ENCODE measurements around the gene UMAD1.

UMAD1 gene

GRCh38 chr7:7720750-7721621 is 80.4 kb downstream of the UMAD1 start:
- no peak for DNase-seq (ENCODE audit: low read depth, low spot score)

- DNase-seq (ENCODE audit: low read depth, low spot score), result no peak
Measured at GRCh38 chr7:7731732-7732131, 91.2 kb downstream of the UMAD1 start.

DNA sequence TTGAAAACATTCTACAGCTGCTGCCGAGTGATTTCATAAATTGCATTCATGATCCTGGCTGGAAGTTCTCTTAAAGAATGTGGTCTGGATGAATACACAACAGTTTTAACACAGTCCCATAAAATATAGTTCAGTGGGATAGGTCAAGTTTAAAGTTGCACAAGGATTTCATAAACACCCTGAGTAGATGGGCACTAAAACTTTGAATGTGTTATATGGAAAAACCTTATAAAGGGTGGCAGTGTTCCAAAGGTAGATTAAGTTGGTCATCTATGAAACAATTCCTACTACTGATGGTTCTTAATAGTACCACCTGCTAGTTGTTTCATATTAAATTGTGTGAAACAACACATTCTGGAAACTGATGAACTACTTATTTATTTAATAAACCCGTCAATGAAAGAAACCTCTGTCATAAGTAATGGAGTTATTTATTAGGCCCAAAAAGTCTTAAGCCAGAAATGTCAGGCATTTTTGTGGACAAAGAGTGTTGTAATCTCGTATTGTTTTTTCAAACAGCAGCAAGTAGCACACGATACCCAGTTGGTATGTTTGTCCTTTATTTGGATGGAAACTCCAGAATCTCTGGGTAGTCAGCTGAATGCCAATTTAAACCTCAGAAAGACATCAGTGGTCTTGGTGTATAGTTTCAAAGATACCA is 92.2 kb downstream of the UMAD1 start:
- DNase-seq (ENCODE audit: low read depth, low spot score), result no peak

GRCh38 chr7:7736671-7737070 is 96.1 kb downstream of the UMAD1 start:
- DNase-seq (ENCODE audit: low read depth, low spot score), result no peak

DNA sequence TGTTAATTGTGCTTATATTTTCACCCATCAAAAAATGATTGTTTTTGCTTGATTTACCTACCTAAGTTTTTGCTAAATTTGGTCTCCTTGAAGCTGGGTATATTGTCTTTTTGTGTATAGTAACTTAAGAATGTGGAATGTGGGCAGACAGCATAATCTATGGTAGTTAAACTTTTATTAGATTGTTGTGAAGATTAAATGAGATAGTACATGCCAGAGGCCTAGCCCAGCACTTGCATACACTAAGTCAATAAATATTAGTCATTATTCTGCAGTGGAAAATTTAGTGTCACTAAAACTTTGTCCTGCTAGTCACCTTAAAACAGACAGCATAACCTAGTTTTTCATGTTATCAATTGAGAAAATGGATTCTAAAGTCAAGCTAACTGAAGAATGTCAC is 97.1 kb downstream of the UMAD1 start:
- no peak for DNase-seq (ENCODE audit: low read depth, low spot score)

GRCh38 chr7:7738177-7738576 is 97.6 kb downstream of the UMAD1 start:
- no peak for DNase-seq (ENCODE audit: low read depth, low spot score)

DNA sequence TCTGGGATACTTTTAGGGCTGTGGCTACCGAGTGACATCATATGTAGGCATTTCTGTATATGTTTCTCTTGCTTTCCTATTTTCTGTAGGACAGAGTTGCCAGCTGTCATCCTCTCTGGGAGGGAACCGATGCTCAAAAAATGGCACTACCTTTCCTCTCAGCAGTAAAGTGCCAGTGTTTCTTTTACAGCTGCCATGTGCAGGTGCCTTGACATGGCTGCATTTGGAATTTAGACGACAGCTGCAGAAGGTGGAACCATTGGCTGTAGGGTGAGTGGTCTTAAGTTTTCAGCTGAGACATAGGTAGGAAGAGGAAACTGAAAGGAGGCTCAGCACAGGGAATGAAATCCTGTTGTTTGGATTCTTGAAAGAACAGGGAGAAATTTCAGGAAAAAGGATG is 98.1 kb downstream of the UMAD1 start:
- no peak for DNase-seq (ENCODE audit: low read depth, low spot score)

DNA sequence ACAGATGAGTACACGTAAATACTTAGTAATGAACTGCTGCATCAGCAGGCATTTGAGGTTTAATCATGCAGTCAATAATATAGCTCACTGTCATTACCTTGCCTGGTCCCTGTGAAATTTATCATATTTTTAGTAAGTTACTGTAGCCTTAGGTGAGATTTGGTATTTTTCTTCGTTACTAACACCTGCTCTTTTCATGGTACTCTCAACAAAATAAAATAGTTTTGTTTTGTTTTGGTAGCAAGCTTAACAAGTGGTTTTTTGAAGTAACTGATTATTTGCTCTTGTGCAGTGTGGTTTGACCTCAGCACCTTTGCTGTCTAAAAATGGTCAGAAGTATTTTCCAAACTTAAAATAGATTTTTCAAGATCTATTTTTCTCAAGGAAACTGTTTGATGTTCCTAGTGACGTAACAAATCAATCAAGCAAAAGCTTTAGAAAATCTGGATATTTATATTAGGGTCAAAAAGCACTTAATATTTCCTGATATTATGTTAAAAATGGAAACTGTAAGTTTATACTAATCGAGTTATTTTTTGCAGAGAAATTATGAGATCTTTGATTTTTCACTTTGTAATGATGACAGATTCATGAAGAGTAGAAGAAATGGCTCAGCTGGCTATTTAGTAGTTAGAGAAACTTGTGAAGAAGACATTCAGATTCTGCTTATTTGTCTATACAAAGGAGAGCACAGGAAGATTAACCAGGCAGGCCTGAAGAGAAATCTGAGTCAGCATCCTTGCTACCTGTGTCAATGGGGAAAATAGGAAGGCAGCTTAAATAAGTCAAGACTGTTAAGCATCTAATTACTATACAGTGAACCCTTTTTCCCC is 98.9 kb downstream of the UMAD1 start:
- DNase-seq (ENCODE audit: low read depth, low spot score), result no peak

GRCh38 chr7:7740037-7740355 is 99.4 kb downstream of the UMAD1 start:
- DNase-seq (ENCODE audit: low read depth, low spot score), result no peak

DNA sequence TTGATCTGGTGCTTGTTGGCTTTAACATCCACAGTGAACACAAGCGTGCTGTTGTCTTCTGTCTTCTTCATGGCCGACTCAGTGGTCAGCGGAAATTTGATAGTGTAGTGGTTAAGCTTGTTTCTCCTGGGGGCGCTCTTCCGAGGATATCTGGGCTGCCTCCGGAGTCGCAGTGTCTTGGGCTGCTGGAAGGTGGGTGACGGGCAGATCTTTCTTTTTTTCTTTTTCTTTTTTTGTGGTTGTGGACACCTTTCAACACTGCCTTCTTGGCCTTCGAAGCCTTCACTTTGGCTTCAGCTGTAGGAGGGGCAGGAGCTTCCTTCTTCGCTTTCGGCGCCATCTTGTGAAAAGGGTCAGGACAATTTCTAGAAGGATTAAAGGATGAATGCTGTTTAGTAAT is 101.7 kb downstream of the UMAD1 start:
- no peak for DNase-seq (ENCODE audit: low read depth, low spot score)

DNA sequence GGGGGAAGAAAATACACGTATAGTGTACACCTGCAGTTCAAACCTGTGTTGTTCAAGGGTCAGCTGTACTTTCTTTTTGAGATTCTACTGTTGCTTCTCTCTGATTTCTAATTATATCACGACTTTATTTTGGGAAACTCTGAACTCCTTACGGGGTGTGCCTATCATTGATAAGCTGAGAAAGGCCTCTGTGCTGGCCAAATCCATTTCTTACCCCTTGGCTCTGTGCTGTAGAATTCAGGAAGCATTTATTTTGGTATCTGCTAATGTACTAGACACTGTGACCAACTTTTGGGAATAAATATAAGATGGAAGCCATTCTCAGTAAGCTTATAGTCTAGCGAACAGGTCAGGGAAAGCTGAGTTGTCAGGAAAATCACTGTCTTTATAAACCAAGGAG is 104.7 kb downstream of the UMAD1 start:
- DNase-seq (ENCODE audit: low read depth, low spot score), result no peak

GRCh38 chr7:7745966-7746365 is 105.4 kb downstream of the UMAD1 start:
- no peak for DNase-seq (ENCODE audit: low read depth, low spot score)

- no peak for DNase-seq (ENCODE audit: low read depth, low spot score)
Measured at GRCh38 chr7:7746458-7746857, 105.9 kb downstream of the UMAD1 start.

DNA sequence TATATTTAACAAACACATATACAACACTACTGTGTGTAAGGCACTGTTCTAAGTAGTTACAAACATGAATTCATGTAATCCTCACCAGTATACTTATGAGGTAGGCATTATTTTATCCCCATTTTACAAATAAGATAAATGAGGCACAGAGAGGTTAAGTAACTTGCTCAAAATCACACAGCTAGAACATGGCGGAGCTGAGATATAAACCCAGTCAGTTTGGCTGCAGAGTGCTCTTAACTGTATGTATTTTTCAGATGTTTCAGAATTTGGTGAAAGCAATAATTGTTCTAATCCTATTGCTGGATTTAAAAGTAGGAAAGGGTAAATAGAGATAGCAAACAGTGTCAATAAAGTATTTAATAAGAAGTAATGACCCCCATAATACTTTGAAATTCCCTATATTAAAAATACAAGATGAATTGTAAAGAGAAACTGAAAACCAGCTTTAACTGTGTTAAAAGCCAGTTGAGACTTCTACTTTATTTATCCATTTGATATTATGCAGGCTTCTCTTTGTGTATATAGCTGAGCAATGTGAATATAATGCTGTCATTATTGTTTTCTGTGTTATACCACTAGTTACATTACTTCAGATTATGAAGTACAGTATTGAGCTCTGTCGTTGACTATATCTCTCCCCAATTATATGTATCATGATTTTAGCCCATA is 110.2 kb downstream of the UMAD1 start:
- DNase-seq (ENCODE audit: low read depth, low spot score), result no peak

GRCh38 chr7:7751243-7752092 is 110.9 kb downstream of the UMAD1 start:
- DNase-seq (ENCODE audit: low read depth, low spot score), result no peak

DNA sequence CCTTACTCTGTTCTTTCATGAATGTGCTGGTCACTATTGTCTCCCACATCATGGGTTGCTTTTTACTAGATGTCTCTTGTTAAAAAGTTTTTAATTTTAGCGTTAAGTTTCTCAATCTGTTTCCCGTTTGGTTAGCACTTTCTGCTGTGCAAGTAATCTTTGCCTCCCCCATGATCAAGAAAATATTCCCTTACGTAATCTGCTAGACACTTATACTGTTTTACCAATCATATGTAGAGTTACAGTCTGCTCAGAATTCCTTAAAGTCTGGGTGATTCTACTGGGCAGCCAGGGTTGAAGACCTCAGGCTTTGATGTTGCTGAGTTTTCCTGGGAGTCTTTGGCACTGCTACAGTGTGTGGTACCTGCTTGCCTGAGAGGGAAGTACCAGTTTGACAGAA is 116.0 kb downstream of the UMAD1 start:
- no peak for DNase-seq (ENCODE audit: low read depth, low spot score)

- DNase-seq (ENCODE audit: low read depth, low spot score), result no peak
Measured at GRCh38 chr7:7757576-7757975, 117.0 kb downstream of the UMAD1 start.

- no peak for DNase-seq (ENCODE audit: low read depth, low spot score)
Measured at GRCh38 chr7:7761340-7761973, 120.9 kb downstream of the UMAD1 start.

DNA sequence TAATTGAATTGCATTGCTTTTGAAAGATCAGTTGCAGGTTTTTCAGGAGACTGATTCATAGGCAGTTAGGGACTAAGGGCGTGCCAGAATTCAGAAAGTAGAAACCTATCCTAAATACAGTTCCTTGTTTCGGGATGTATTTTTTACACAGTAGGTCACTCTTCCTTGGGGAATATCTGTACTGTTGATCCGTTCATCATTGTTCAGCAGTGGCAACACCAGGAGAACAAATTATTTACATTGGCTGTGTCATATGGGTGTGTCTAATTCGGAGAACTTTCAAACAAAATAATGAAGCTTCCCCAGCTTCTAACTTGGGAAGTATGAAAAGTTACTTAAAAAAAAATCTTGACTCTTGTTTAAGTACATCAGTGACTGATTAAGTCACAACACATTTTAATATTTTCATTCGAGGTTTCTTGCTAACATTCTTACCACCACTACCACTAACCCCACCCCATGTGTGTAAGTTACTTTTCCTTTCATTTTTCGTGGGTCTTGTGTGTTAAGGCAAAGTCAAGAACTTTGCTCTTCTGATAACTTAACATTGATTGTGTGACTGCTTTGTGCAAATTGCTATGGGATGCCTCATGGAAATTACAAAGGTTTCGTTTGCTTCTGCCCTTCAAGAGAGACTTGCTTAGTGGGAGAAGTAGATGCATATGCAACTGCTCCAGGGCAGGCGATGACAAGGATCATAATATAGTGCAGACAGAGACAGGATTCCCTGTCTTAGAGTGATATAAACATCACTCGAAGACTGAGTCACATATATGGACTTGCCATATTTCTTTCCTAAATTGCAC is 121.6 kb downstream of the UMAD1 start:
- DNase-seq (ENCODE audit: low read depth, low spot score), result no peak
